GM23338 (cell line): ENCODE measurements around the gene LRCH2. TPM values are rescaled to one million over a fixed set of nuclear protein-coding genes. Genes with fewer than 3 reads are reported as not detected.

Experiments
- ATAC-seq: fragments of 200-7000 bp; cut with Tn5 transposase; 3 replicates; pipeline ENCODE4 v1.9.1; 2020
- DNase-seq: peaks from one replicate; pipeline ENCODE4 v3.0.0-alpha.2; 2015; ENCODE audit warnings: low spot score
- H2AFZ ChIP-seq: fragments of 200-600 bp; sonication (generic); 2 replicates; pipeline ENCODE4 v1.8.0; 2016; ENCODE audit warnings: antibody characterized with exemption, mild to moderate bottlenecking, moderate library complexity
- H3F3A ChIP-seq: fragments of 200-600 bp; sonication (generic); replicated peaks from 2 replicates; pipeline ENCODE4 v1.8.0; 2017; ENCODE audit warnings: antibody characterized with exemption, mixed run types, low read depth
- H3K27ac ChIP-seq: fragments of 200-600 bp; sonication (generic); 2 replicates; pipeline ENCODE4 v1.6.1; 2016; ENCODE audit warnings: low read depth
- H3K27me3 ChIP-seq: fragments of 200-600 bp; sonication (generic); 2 replicates; pipeline ENCODE4 v1.8.0; 2016; ENCODE audit warnings: mild to moderate bottlenecking, mixed run types, moderate library complexity; ENCODE audit not compliant: insufficient read depth
- H3K36me3 ChIP-seq: fragments of 200-600 bp; sonication (generic); 2 replicates; pipeline ENCODE4 v1.8.0; 2016; ENCODE audit warnings: mild to moderate bottlenecking; ENCODE audit not compliant: insufficient read depth
- H3K4me1 ChIP-seq: fragments of 200-600 bp; sonication (generic); 2 replicates; pipeline ENCODE4 v1.8.0; 2016; ENCODE audit warnings: mild to moderate bottlenecking, moderate library complexity; ENCODE audit not compliant: insufficient read depth
- H3K4me2 ChIP-seq: fragments of 200-600 bp; sonication (generic); 2 replicates; pipeline ENCODE4 v1.7.1; 2017; ENCODE audit warnings: mixed run types
- H3K4me3 ChIP-seq: fragments of 200-600 bp; sonication (generic); 2 replicates; pipeline ENCODE4 v1.6.1; 2016; ENCODE audit warnings: mixed run types
- H3K79me2 ChIP-seq: fragments of 200-600 bp; sonication (generic); replicated peaks from 2 replicates; pipeline ENCODE4 v1.8.0; 2017; ENCODE audit warnings: mild to moderate bottlenecking; ENCODE audit not compliant: insufficient read depth
- H3K9me2 ChIP-seq: fragments of 200-600 bp; sonication (generic); 2 replicates; pipeline ENCODE4 v1.8.0; 2017; ENCODE audit not compliant: insufficient read depth
- H4K20me1 ChIP-seq: fragments of 200-600 bp; sonication (generic); replicated peaks from 2 replicates; pipeline ENCODE4 v1.8.0; 2017; ENCODE audit warnings: mild to moderate bottlenecking; ENCODE audit not compliant: insufficient read depth
- H3K27ac Mint-ChIP-seq: 2 replicates; pipeline ENCODE4 v1.8.0; 2020; ENCODE audit warnings: inconsistent platforms, mild to moderate bottlenecking, moderate library complexity, mixed read lengths
- H3K27me3 Mint-ChIP-seq: 3 replicates; pipeline ENCODE4 v1.8.0; 2022; ENCODE audit warnings: low read depth, mild to moderate bottlenecking, moderate library complexity, mixed read lengths, inconsistent platforms; ENCODE audit not compliant: insufficient read depth, poor library complexity
- H3K36me3 Mint-ChIP-seq: 3 replicates; pipeline ENCODE4 v1.8.0; 2021; ENCODE audit warnings: low read depth, mild to moderate bottlenecking, inconsistent platforms, moderate library complexity, mixed read lengths
- H3K4me1 Mint-ChIP-seq: 3 replicates; pipeline ENCODE4 v1.8.0; 2020; ENCODE audit warnings: mild to moderate bottlenecking, inconsistent platforms, mixed read lengths
- H3K4me3 Mint-ChIP-seq: 3 replicates; pipeline ENCODE4 v1.8.0; 2021; ENCODE audit warnings: moderate library complexity, mild to moderate bottlenecking, inconsistent platforms, mixed read lengths
- H3K9me3 Mint-ChIP-seq: 3 replicates; pipeline ENCODE4 v1.8.0; 2020; ENCODE audit warnings: moderate library complexity, mild to moderate bottlenecking, inconsistent platforms, mixed read lengths
- CREB1 ChIP-seq: fragments of 250-450 bp; sonication (Bioruptor Pico); IDR thresholded peaks from 2 replicates; pipeline ENCODE4 v1.5.0; 2020; ENCODE audit warnings: low read depth, mild to moderate bottlenecking, moderate library complexity
- CTCF ChIP-seq, 2 experiments: fragments of 200-600 bp in 1 of 2; sonication (generic) in 1 of 2; conservative IDR thresholded peaks; 2 replicates each; pipeline versions ENCODE4 v1.5.1 to v1.6.1; 2016 to 2017; ENCODE audit warnings: antibody characterized with exemption in 2 of 2, low read depth in 2 of 2, mild to moderate bottlenecking in 2 of 2, moderate library complexity in 1 of 2
- ETS1 ChIP-seq: IDR thresholded peaks from 2 replicates; pipeline ENCODE4 v1.6.1; 2016; ENCODE audit warnings: antibody characterized with exemption
- EZH2 ChIP-seq: fragments of 200-600 bp; sonication (generic); IDR thresholded peaks from one replicate; pipeline ENCODE4 v1.8.0; 2017; ENCODE audit warnings: antibody characterized with exemption, mild to moderate bottlenecking, low read depth; ENCODE audit not compliant: unreplicated experiment
- EZH2phosphoT487 ChIP-seq: fragments of 200-600 bp; sonication (generic); IDR thresholded peaks from one replicate; pipeline ENCODE4 v1.8.1; 2018; ENCODE audit warnings: antibody characterized with exemption; ENCODE audit not compliant: unreplicated experiment
- JUNB ChIP-seq: IDR thresholded peaks from one replicate; pipeline ENCODE4 v1.6.1; 2016; ENCODE audit warnings: antibody characterized with exemption; ENCODE audit not compliant: unreplicated experiment
- NANOG ChIP-seq: IDR thresholded peaks from 2 replicates; pipeline ENCODE4 v1.6.1; 2016; ENCODE audit warnings: antibody characterized with exemption, borderline replicate concordance
- POLR2AphosphoS5 ChIP-seq: IDR thresholded peaks from 2 replicates; pipeline ENCODE4 v1.6.1; 2016; ENCODE audit warnings: antibody characterized with exemption, low read depth
- REST ChIP-seq: IDR thresholded peaks from one replicate; pipeline ENCODE4 v1.6.1; 2018; ENCODE audit warnings: antibody characterized with exemption; ENCODE audit not compliant: unreplicated experiment
- STAT1 ChIP-seq: IDR thresholded peaks from one replicate; pipeline ENCODE4 v1.6.1; 2016; ENCODE audit warnings: antibody characterized with exemption; ENCODE audit not compliant: unreplicated experiment
- ZNF114 ChIP-seq: fragments of 250-450 bp; sonication (Bioruptor Pico); IDR thresholded peaks from 2 replicates; pipeline ENCODE4 v1.5.0; 2020; ENCODE audit warnings: mild to moderate bottlenecking, moderate library complexity
- ZNF331 ChIP-seq: fragments of 250-450 bp; sonication (Bioruptor Pico); IDR thresholded peaks from 2 replicates; pipeline ENCODE4 v1.5.0; 2020; ENCODE audit warnings: low read depth, mild to moderate bottlenecking, moderate library complexity
- ZNF462 ChIP-seq: fragments of 250-450 bp; sonication (Bioruptor Pico); IDR thresholded peaks from 2 replicates; pipeline ENCODE4 v1.5.0; 2020; ENCODE audit warnings: mild to moderate bottlenecking, moderate library complexity
- polyA plus RNA-seq: library from polyadenylated mRNA; unstranded; fragments of >200 nt; fragmentation: Nextera tagmentation; extraction: Ambion mirVana; gene quantifications from 2 replicates; pipeline ENCODE4 v1.2.1, GENCODE V29; 2016
- total RNA-seq: library from RNA; depleted of rRNA; stranded (reverse); fragments of >200 nt; shearing (Covaris generic); gene quantifications from 2 replicates; pipeline ENCODE4 v1.2.3, GENCODE V29; 2014

LRCH2 gene
- total and polyA plus RNA-seq, 2 experiments from 2014 or later, result 2.5 to 8.6 TPM

GRCh38 chrX:115189110-115189509, 44.8 kb downstream of the LRCH2 start, which contains the start of gene RBMXL3:
Gene RBMXL3, plus strand, starts transcription at chrX:115189410. Its CDS starts 32 bp downstream, at chrX:115189442.
- Mint-ChIP-seq H3K4me3 (no peak within 1 kb of the TSS), H3K36me3 (peaks cover 14% of the 10 kb centered on the region)

More at GRCh38 chrX:115189110-115189509, 44.8 kb downstream of the LRCH2 start, which contains the start of gene RBMXL3:
- Mint-ChIP-seq H3K27me3 (peaks cover 2% of the 10 kb centered on the region), H3K4me1 (no peaks in the 10 kb centered on the region), H3K9me3 (peaks cover 3% of the 10 kb centered on the region; the same call in 2 of the 3 replicates), H3K27ac (no peak within 1 kb of the TSS)
- Histone ChIP-seq H3K4me2 (no peak within 1 kb of the TSS), H3K4me3 (no peak within 1 kb of the TSS), H3F3A (no peaks in the 10 kb centered on the region), H3K36me3 (no peaks in the 10 kb centered on the region), H3K27ac (no peak within 1 kb of the TSS), H3K9me2 (no peaks in the 10 kb centered on the region), H2AFZ (no peak within 1 kb of the TSS), H3K79me2 (no peaks in the 10 kb centered on the region), H3K4me1 (no peaks in the 10 kb centered on the region), H3K27me3 (no peaks in the 10 kb centered on the region), H4K20me1 (no peaks in the 10 kb centered on the region)
- DNase-seq (no peak), ATAC-seq (no peak)
- no peak for TF ChIP-seq STAT1
- TF ChIP-seq CREB1 (CRISPR knock-in tag), result no peak
- no peak for TF ChIP-seq EZH2
- no peak for TF ChIP-seq ZNF331 (CRISPR knock-in tag)
- TF ChIP-seq ZNF114 (CRISPR knock-in tag), result no peak
- TF ChIP-seq ZNF462 (CRISPR knock-in tag), result no peak
- TF ChIP-seq JUNB, result no peak
- TF ChIP-seq CTCF (conservative IDR thresholded peaks at IDR 0.05; ENCODE audit: low read depth in 2 of 2), result no peak
- TF ChIP-seq REST, result no peak
- TF ChIP-seq NANOG, result no peak
- no peak for TF ChIP-seq POLR2AphosphoS5
- no peak for TF ChIP-seq EZH2phosphoT487
- no peak for TF ChIP-seq ETS1
